HEK293 (cell line): ENCODE data around the gene STARD8.

Experiments
- CTCF ChIA-PET: fragments of 350-600 bp; formaldehyde crosslinking; extraction: SDS; loops from one replicate; lab custom pipeline; 2021; ENCODE audit warnings: antibody characterized with exemption; lab: Yijun Ruan, JAX
- POLR2A ChIA-PET: fragments of 300-600 bp; formaldehyde crosslinking; extraction: SDS; loops from one replicate; lab custom pipeline; 2020; ENCODE audit warnings: antibody characterized with exemption, inconsistent platforms; lab: Yijun Ruan, JAX
- H3K27ac ChIP-seq: fragments of 200-500 bp; sonication (Bioruptor generic); 2 replicates; pipeline ENCODE4 v1.5.1; 2014; ENCODE audit warnings: low read depth, low read length, control low read depth, inconsistent platforms; ENCODE audit errors: extremely low read depth
- H3K36me3 ChIP-seq, 2 experiments: fragments of 200-500 bp in 1 of 2; sonication (Bioruptor generic) in 1 of 2; 1 replicate in 1 of 2; 2 replicates in 1 of 2; pipeline ENCODE4 v1.5.1; 2014 to 2017; ENCODE audit warnings: inconsistent platforms in 2 of 2, low read length in 2 of 2; ENCODE audit not compliant: control insufficient read depth in 2 of 2, insufficient read depth in 1 of 2
- H3K4me1 ChIP-seq: fragments of 200-500 bp; sonication (Bioruptor generic); 2 replicates; pipeline ENCODE4 v1.5.1; 2014; ENCODE audit warnings: mild to moderate bottlenecking, low read length, inconsistent platforms; ENCODE audit not compliant: control insufficient read depth, insufficient read depth
- H3K4me3 ChIP-seq: 2 replicates; pipeline ENCODE4 v1.5.1; 2011; ENCODE audit warnings: low read depth, mild to moderate bottlenecking, control low read depth, low read length, moderate library complexity
- H3K9me3 ChIP-seq: fragments of 200-500 bp; sonication (Bioruptor generic); 2 replicates; pipeline ENCODE4 v1.5.1; 2014; ENCODE audit warnings: low read depth, low read length, inconsistent platforms; ENCODE audit not compliant: control insufficient read depth, insufficient read depth
- BCL11B ChIP-seq: fragments of 450-650 bp; formaldehyde crosslinking; IDR thresholded peaks from 2 replicates; pipeline ENCODE4 v1.5.1; 2016; ENCODE audit warnings: low read depth, missing biosample characterization, missing genetic modification characterization
- FEZF1 ChIP-seq: fragments of 450-650 bp; formaldehyde crosslinking; IDR thresholded peaks from 2 replicates; pipeline ENCODE4 v1.5.1; 2016; ENCODE audit warnings: missing biosample characterization, missing genetic modification characterization
- KLF9 ChIP-seq: fragments of 450-650 bp; formaldehyde crosslinking; IDR thresholded peaks from 2 replicates; pipeline ENCODE4 v1.5.1; 2016; ENCODE audit warnings: missing biosample characterization, missing genetic modification characterization, low read depth
- PATZ1 ChIP-seq: fragments of 450-650 bp; formaldehyde crosslinking; IDR thresholded peaks from 2 replicates; pipeline ENCODE4 v1.5.1; 2016; ENCODE audit warnings: missing biosample characterization, missing genetic modification characterization
- PRDM1 ChIP-seq: fragments of 450-650 bp; formaldehyde crosslinking; IDR thresholded peaks from 2 replicates; pipeline ENCODE4; 2016; ENCODE audit warnings: missing biosample characterization, missing genetic modification characterization
- PRDM2 ChIP-seq: fragments of 450-650 bp; formaldehyde crosslinking; IDR thresholded peaks from 2 replicates; pipeline ENCODE4 v1.5.1; 2016; ENCODE audit warnings: missing biosample characterization, missing genetic modification characterization, borderline replicate concordance
- SCRT1 ChIP-seq: fragments of 450-650 bp; formaldehyde crosslinking; IDR thresholded peaks from 2 replicates; pipeline ENCODE4 v1.5.1; 2016; ENCODE audit warnings: missing biosample characterization, missing genetic modification characterization, borderline replicate concordance
- SETDB1 ChIP-seq: IDR thresholded peaks from one replicate; pipeline ENCODE4 v1.6.1; 2017; ENCODE audit warnings: mild to moderate bottlenecking, low read length, moderate library complexity, mixed read lengths; ENCODE audit not compliant: insufficient read length
- YY2 ChIP-seq: fragments of 450-650 bp; formaldehyde crosslinking; IDR thresholded peaks from 2 replicates; pipeline ENCODE4 v1.5.1; 2016; ENCODE audit warnings: missing biosample characterization, missing genetic modification characterization
- ZBTB21 ChIP-seq: fragments of 450-650 bp; formaldehyde crosslinking; IDR thresholded peaks from 2 replicates; pipeline ENCODE4 v1.5.1; 2017; ENCODE audit warnings: missing biosample characterization, missing genetic modification characterization
- ZFP69B ChIP-seq: fragments of 450-650 bp; formaldehyde crosslinking; IDR thresholded peaks from 2 replicates; pipeline ENCODE4 v1.5.1; 2016; ENCODE audit warnings: missing biosample characterization, missing genetic modification characterization
- ZNF10 ChIP-seq: fragments of 450-650 bp; formaldehyde crosslinking; IDR thresholded peaks from 2 replicates; pipeline ENCODE4 v1.5.1; 2017; ENCODE audit warnings: missing biosample characterization, missing genetic modification characterization
- ZNF16 ChIP-seq: fragments of 450-650 bp; formaldehyde crosslinking; IDR thresholded peaks from 2 replicates; pipeline ENCODE4 v1.5.1; 2016; ENCODE audit warnings: low read depth, missing biosample characterization, missing genetic modification characterization
- ZNF18 ChIP-seq: fragments of 450-650 bp; formaldehyde crosslinking; IDR thresholded peaks from 2 replicates; pipeline ENCODE4 v1.5.1; 2016; ENCODE audit warnings: missing biosample characterization, missing genetic modification characterization
- ZNF184 ChIP-seq: fragments of 450-650 bp; IDR thresholded peaks from 2 replicates; pipeline ENCODE4 v1.5.1; 2018; ENCODE audit warnings: missing biosample characterization, mild to moderate bottlenecking, missing genetic modification characterization
- ZNF221 ChIP-seq: fragments of 450-650 bp; formaldehyde crosslinking; IDR thresholded peaks from 2 replicates; pipeline ENCODE4 v1.5.1; 2017; ENCODE audit warnings: missing biosample characterization, missing genetic modification characterization, borderline replicate concordance
- ZNF488 ChIP-seq: fragments of 450-650 bp; formaldehyde crosslinking; IDR thresholded peaks from 2 replicates; pipeline ENCODE4 v1.5.1; 2016; ENCODE audit warnings: missing biosample characterization, missing genetic modification characterization
- ZNF501 ChIP-seq: fragments of 450-650 bp; formaldehyde crosslinking; IDR thresholded peaks from 2 replicates; pipeline ENCODE4 v1.5.1; 2016; ENCODE audit warnings: missing biosample characterization, missing genetic modification characterization
- ZNF529 ChIP-seq: fragments of 450-650 bp; formaldehyde crosslinking; IDR thresholded peaks from 2 replicates; pipeline ENCODE4 v1.5.1; 2017; ENCODE audit warnings: missing genetic modification characterization, missing biosample characterization; ENCODE audit not compliant: insufficient replicate concordance
- ZNF555 ChIP-seq: fragments of 450-650 bp; formaldehyde crosslinking; conservative IDR thresholded peaks from 2 replicates; pipeline ENCODE4 v1.5.1; 2017; ENCODE audit warnings: missing biosample characterization, mild to moderate bottlenecking, missing genetic modification characterization, inconsistent platforms
- ZNF670 ChIP-seq: fragments of 450-650 bp; formaldehyde crosslinking; IDR thresholded peaks from 2 replicates; pipeline ENCODE4 v1.5.1; 2016; ENCODE audit warnings: missing biosample characterization, missing genetic modification characterization, low read depth
- ZNF837 ChIP-seq: fragments of 450-650 bp; formaldehyde crosslinking; IDR thresholded peaks from 2 replicates; pipeline ENCODE4 v1.5.1; 2016; ENCODE audit warnings: missing biosample characterization, missing genetic modification characterization
- ZSCAN16 ChIP-seq: fragments of 450-650 bp; formaldehyde crosslinking; IDR thresholded peaks from 2 replicates; pipeline ENCODE4 v1.5.1; 2016; ENCODE audit warnings: missing biosample characterization, missing genetic modification characterization

STARD8 gene

GRCh38 chrX:68751372-68751771 lies 103.9 kb downstream of the STARD8 start:
- ChIA-PET CTCF (no interaction called here), POLR2A (no interaction called here)
- TF ChIP-seq PRDM1 (tag by site-specific recombination) (no peak), SETDB1 (no peak), ZBTB21 (tag by site-specific recombination) (no peak), ZNF670 (tag by site-specific recombination) (no peak), ZNF16 (no peak), PATZ1 (tag by site-specific recombination) (no peak), ZNF529 (tag by site-specific recombination) (no peak), ZNF501 (tag by site-specific recombination) (no peak), SCRT1 (tag by site-specific recombination) (no peak), ZSCAN16 (tag by site-specific recombination) (no peak), ZNF18 (tag by site-specific recombination) (no peak), FEZF1 (tag by site-specific recombination) (no peak), ZFP69B (tag by site-specific recombination) (no peak), ZNF488 (tag by site-specific recombination) (no peak), ZNF221 (no peak), KLF9 (tag by site-specific recombination) (no peak)
- Histone ChIP-seq H3K36me3 (no peaks in the 10 kb centered on the region), H3K4me3 (no peak overlapping the region), H3K4me1 (no peaks in the 10 kb centered on the region), H3K27ac (no peak overlapping the region), H3K9me3 (no peaks in the 10 kb centered on the region)

GRCh38 chrX:68753218-68753617 lies 105.8 kb downstream of the STARD8 start:
- CTCF ChIA-PET: interaction anchor here (0.7 kb wide), 2 partner anchors 20 to 852 kb away, joined by 3 read pairs; no protein-coding TSS in a partner anchor
- Histone ChIP-seq H3K9me3 (no peaks in the 10 kb centered on the region), H3K36me3 (no peaks in the 10 kb centered on the region), H3K4me1 (no peaks in the 10 kb centered on the region), H3K27ac (no peak overlapping the region), H3K4me3 (no peak overlapping the region)
- TF ChIP-seq ZNF184 (no peak), YY2 (tag by site-specific recombination) (no peak), ZNF555 (tag by site-specific recombination) (no peak), ZNF10 (no peak), BCL11B (tag by site-specific recombination) (no peak), PRDM2 (tag by site-specific recombination) (no peak), ZNF837 (tag by site-specific recombination) (no peak)
- POLR2A ChIA-PET: no interaction called here
